Muscle of arm (tissue), 12 donors: ENCODE measurements around the gene TRAF7. TPM values are rescaled to one million over a fixed set of nuclear protein-coding genes. Genes with fewer than 3 reads are reported as not detected.

ENCODE experiments used
- DNase-seq: peaks from one replicate; pipeline ENCODE4 v3.0.0-alpha.2; 2013
- polyA plus RNA-seq, 12 donors: library from polyadenylated mRNA; unstranded; fragments of 120-200 nt; gene quantifications; one replicate each; pipeline ENCODE4 v1.2.1, GENCODE V29; 2013; ENCODE audit not compliant: insufficient read length in 12 of 12

The TRAF7 gene
- polyA plus RNA-seq, 12 donors = 28.9 to 60.7 (median 45.0) TPM; not detected in 1

- DNase-seq = no peak
These were observed 6.3 kb downstream of the TRAF7 start for GRCh38 chr16:2161911-2162310.

GRCh38 chr16:2162676-2163118 lies 7.1 kb downstream of the TRAF7 start:
- DNase-seq = no peak

GRCh38 chr16:2163211-2163881 lies 7.8 kb downstream of the TRAF7 start:
- no peak for DNase-seq

GRCh38 chr16:2165861-2166260 lies 10.3 kb downstream of the TRAF7 start:
- no peak for DNase-seq

GRCh38 chr16:2166263-2167067 lies 10.9 kb downstream of the TRAF7 start:
- DNase-seq = no peak

GRCh38 chr16:2167068-2167638 lies 11.6 kb downstream of the TRAF7 start:
- DNase-seq = no peak

- DNase-seq = no peak
These were observed 14.5 kb downstream of the TRAF7 start for GRCh38 chr16:2170080-2170479.

- DNase-seq = no peak
These were observed 15.2 kb downstream of the TRAF7 start for GRCh38 chr16:2170587-2171435.

- no peak for DNase-seq
These were observed 16.1 kb downstream of the TRAF7 start for GRCh38 chr16:2171601-2172178.

GRCh38 chr16:2172688-2173335 lies 17.2 kb downstream of the TRAF7 start:
- no peak for DNase-seq

- DNase-seq = no peak
These were observed 17.8 kb downstream of the TRAF7 start for GRCh38 chr16:2173366-2173765.

GRCh38 chr16:2173916-2174315 lies 18.3 kb downstream of the TRAF7 start:
- DNase-seq = no peak

- no peak for DNase-seq
These were observed 19.0 kb downstream of the TRAF7 start for GRCh38 chr16:2174396-2175131.

- no peak for DNase-seq
These were observed 19.9 kb downstream of the TRAF7 start for GRCh38 chr16:2175454-2175853.

- DNase-seq = no peak
These were observed 20.5 kb downstream of the TRAF7 start for GRCh38 chr16:2176047-2176446.

GRCh38 chr16:2177101-2177500 lies 21.5 kb downstream of the TRAF7 start:
- DNase-seq = no peak

GRCh38 chr16:2177561-2177960 lies 22.0 kb downstream of the TRAF7 start:
- no peak for DNase-seq

- no peak for DNase-seq
These were observed 22.9 kb downstream of the TRAF7 start for GRCh38 chr16:2178321-2179106.

GRCh38 chr16:2179107-2179501 lies 23.5 kb downstream of the TRAF7 start:
- DNase-seq = no peak

- no peak for DNase-seq
These were observed 24.0 kb downstream of the TRAF7 start for GRCh38 chr16:2179576-2179975.
